Aorta (tissue), 5 donors: ENCODE measurements around the gene TMEM52B. TPM values are rescaled to one million over a fixed set of nuclear protein-coding genes. Genes with fewer than 3 reads are reported as not detected.
"Not testable (repeated sequence)": the region's sequence is repeated elsewhere in the genome, so short reads cannot be mapped to it uniquely, and the experiment has no call there.

Source experiments
- ATAC-seq: fragments of 200-7000 bp; cut with Tn5 transposase; one replicate; pipeline ENCODE4 v1.9.1; 2022; ENCODE audit warnings: moderate library complexity; ENCODE audit not compliant: low FRiP score
- DNase-seq, 2 donors: peaks; one replicate each; pipeline ENCODE4 v3.0.0-alpha.2; 2020
- H3K27ac ChIP-seq, 2 donors: one replicate each; pipeline ENCODE4 v1.5.1; 2013; ENCODE audit warnings: low read length in 2 of 2, mild to moderate bottlenecking in 2 of 2, moderate library complexity in 2 of 2, control low read depth in 1 of 2, inconsistent platforms in 1 of 2, low read depth in 1 of 2
- H3K27me3 ChIP-seq, 2 donors: one replicate each; pipeline ENCODE4 v1.6.1; 2013; ENCODE audit warnings: control low read depth in 1 of 2, low read length in 1 of 2, mild to moderate bottlenecking in 1 of 2, moderate library complexity in 1 of 2; ENCODE audit not compliant: insufficient read depth in 2 of 2, control insufficient read depth in 1 of 2
- H3K36me3 ChIP-seq, 2 donors: one replicate each; pipeline ENCODE4 v1.6.1; 2013; ENCODE audit warnings: control low read depth in 1 of 2, low read length in 1 of 2, mild to moderate bottlenecking in 1 of 2; ENCODE audit not compliant: insufficient read depth in 2 of 2, control insufficient read depth in 1 of 2
- H3K4me1 ChIP-seq, 2 donors: one replicate each; pipeline ENCODE4 v1.6.1; 2013; ENCODE audit warnings: low read length in 2 of 2, control low read depth in 1 of 2, mild to moderate bottlenecking in 1 of 2, moderate library complexity in 1 of 2; ENCODE audit not compliant: insufficient read depth in 2 of 2, control insufficient read depth in 1 of 2
- H3K4me3 ChIP-seq, 2 donors: one replicate each; pipeline ENCODE4 v1.5.1; 2013; ENCODE audit warnings: low read length in 2 of 2, control low read depth in 1 of 2, mild to moderate bottlenecking in 1 of 2
- H3K9me3 ChIP-seq: one replicate; pipeline ENCODE4 v1.6.1; 2013; ENCODE audit warnings: mild to moderate bottlenecking, low read length; ENCODE audit not compliant: control insufficient read depth
- WGBS, 2 donors: extraction: QIAGEN DNeasy Blood & Tissue Kit; methylation state at CpG; one replicate each; pipeline ENCODE4 v1.1.7; 2013; 5-methylcytosine and 5-hydroxymethylcytosine counted together
- intact Hi-C, 2 donors: fragments of 100-400 bp; cut with DNase I; formaldehyde crosslinking; loops; one replicate each; pipeline versions ENCODE4 v1.14.2 to v1.15.0; 2022
- polyA plus RNA-seq, 2 donors: library from polyadenylated mRNA; stranded (reverse); fragments of 200-250 nt; gene quantifications; one replicate each; pipeline ENCODE4 v1.2.3, GENCODE V29; 2013
- total RNA-seq, 2 donors: library from RNA; stranded (reverse); fragmentation: NEBNext Ultra II Directional; extraction: Animal tissue kit (Norgen Biotek cat#: 25700); gene quantifications; one replicate each; pipeline ENCODE4 v1.2.1, GENCODE V29; 2021
- donor health status: healthy with polysubstance abuse.
- donor health status: Bipolar disorder and iron deficiency.
- donor health status: DM: no; HTN: no; CAD: no.
- donor health status: DM: no; HTN: no; CAD: no.
- donor health status: DM: yes; HTN: yes; CAD: no.

TMEM52B gene
- total and polyA plus RNA-seq, 4 donors, result 0.05 to 0.63 (median 0.20) TPM

GRCh38 chr12:10218021-10218420 is 39.2 kb downstream of the TMEM52B start:
- H3K9me3 ChIP-seq, result no peaks in the 10 kb centered on the region
- no peak overlapping the region for H3K4me3 ChIP-seq
- peaks cover 0 to 3% of the 10 kb centered on the region in 2 donors for H3K4me1 ChIP-seq
- H3K27me3 ChIP-seq, result no peaks in the 10 kb centered on the region
- WGBS, 2 donors, result 92% methylated on average over 6 of the region's 6 CpGs
- H3K36me3 ChIP-seq, result peaks cover 5 to 12% of the 10 kb centered on the region in 2 donors
- intact Hi-C loops, result loop anchor here (10.0 kb wide), 3 partner anchors 147 to 1313 kb away; no protein-coding TSS in a partner anchor
- H3K27ac ChIP-seq, result no peak overlapping the region
- no peak for DNase-seq
- ATAC-seq, result no peak

DNA sequence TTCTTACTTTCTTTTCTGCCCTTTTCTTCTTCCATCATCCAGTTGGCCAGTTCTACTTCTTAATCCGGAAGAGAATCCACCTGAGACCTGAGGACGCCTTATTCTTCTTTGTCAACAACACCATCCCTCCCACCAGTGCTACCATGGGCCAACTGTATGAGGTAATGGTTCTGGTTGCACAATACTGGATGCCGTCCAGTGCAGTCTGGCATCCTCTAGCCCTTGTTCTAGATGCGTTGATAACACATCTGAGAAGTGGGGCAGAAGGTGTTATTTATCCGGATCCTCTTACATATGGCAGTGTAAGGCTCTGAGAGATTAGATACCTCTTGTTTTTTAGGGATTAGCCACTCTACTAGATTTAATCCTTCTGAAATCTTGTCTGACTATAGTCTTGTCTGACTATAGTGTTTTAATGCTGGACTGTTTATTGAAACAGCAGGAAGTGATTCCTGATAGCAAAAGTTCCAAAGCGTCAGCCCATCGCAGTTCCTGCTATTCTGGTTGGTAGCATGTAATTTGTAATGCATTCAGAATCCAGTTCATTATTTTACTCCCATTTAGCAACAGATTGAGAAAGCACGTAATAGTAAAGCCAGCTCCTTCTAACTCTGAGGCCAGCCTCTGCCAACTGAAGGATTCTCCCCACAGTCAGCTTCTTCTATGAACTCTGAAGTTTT is 41.7 kb downstream of the TMEM52B start:
- peak overlapping the region; percentile 54 to 67 for H3K27ac ChIP-seq

GRCh38 chr12:10221846-10222245 is 43.0 kb downstream of the TMEM52B start:
- no peaks in the 10 kb centered on the region for H3K9me3 ChIP-seq
- 95 to 98% methylated on average over 5 of the region's 5 CpGs for WGBS, 2 donors
- DNase-seq, result no peak
- peaks cover 0 to 3% of the 10 kb centered on the region in 2 donors for H3K4me1 ChIP-seq
- H3K27ac ChIP-seq, result no peak overlapping the region
- peaks cover 10 to 12% of the 10 kb centered on the region in 2 donors for H3K36me3 ChIP-seq
- intact Hi-C loops, result no loop called here
- no peak for ATAC-seq
- no peak overlapping the region for H3K4me3 ChIP-seq
- H3K27me3 ChIP-seq, result no peaks in the 10 kb centered on the region

More for the DNA sequence above, 41.7 kb downstream of the TMEM52B start:
- 14 to 18% methylated on average over 8 of the region's 8 CpGs for WGBS, 2 donors
- no peak overlapping the region for H3K4me3 ChIP-seq
- H3K9me3 ChIP-seq, result no peaks in the 10 kb centered on the region
- DNase-seq (peak; percentile 69 to 83), ATAC-seq (peak; percentile 92)
- intact Hi-C loops, result no loop called here
- peaks cover 10 to 12% of the 10 kb centered on the region in 2 donors for H3K36me3 ChIP-seq
- H3K27me3 ChIP-seq, result no peaks in the 10 kb centered on the region
- H3K4me1 ChIP-seq, result peaks cover 0 to 3% of the 10 kb centered on the region in 2 donors

GRCh38 chr12:10223208-10223607 is 44.4 kb downstream of the TMEM52B start:
- no peak overlapping the region for H3K4me3 ChIP-seq
- H3K27ac ChIP-seq, result no peak overlapping the region
- H3K9me3 ChIP-seq, result no peaks in the 10 kb centered on the region
- intact Hi-C loops, result no loop called here
- peaks cover 0 to 3% of the 10 kb centered on the region in 2 donors for H3K4me1 ChIP-seq
- no peak for ATAC-seq
- H3K36me3 ChIP-seq, result peaks cover 10 to 12% of the 10 kb centered on the region in 2 donors
- WGBS, 2 donors, result 82 to 84% methylated on average over 5 of the region's 5 CpGs
- no peak for DNase-seq
- no peaks in the 10 kb centered on the region for H3K27me3 ChIP-seq

- H3K27me3 ChIP-seq, intact Hi-C loops, H3K4me1 ChIP-seq, H3K9me3 ChIP-seq, ATAC-seq, DNase-seq, H3K27ac ChIP-seq, H3K4me3 ChIP-seq: not testable (repeated sequence)
- WGBS, 2 donors, result 93 to 96% methylated on average over 17 to 23 of the region's 26 CpGs
- H3K36me3 ChIP-seq, result peaks cover 10 to 12% of the 10 kb centered on the region in 2 donors
These were observed 46.6 kb downstream of the TMEM52B start for GRCh38 chr12:10225426-10225825.

GRCh38 chr12:10226086-10226485 is 47.3 kb downstream of the TMEM52B start:
- WGBS, 2 donors, result 93 to 94% methylated on average over 6 of the region's 6 CpGs
- Histone ChIP-seq H3K4me3 (no peak overlapping the region), H3K36me3 (peaks cover 10 to 12% of the 10 kb centered on the region in 2 donors), H3K27ac (no peak overlapping the region), H3K4me1 (no peaks in the 10 kb centered on the region), H3K9me3 (no peaks in the 10 kb centered on the region), H3K27me3 (no peaks in the 10 kb centered on the region)
- no peak for ATAC-seq
- no peak for DNase-seq
- intact Hi-C loops, result no loop called here

DNA sequence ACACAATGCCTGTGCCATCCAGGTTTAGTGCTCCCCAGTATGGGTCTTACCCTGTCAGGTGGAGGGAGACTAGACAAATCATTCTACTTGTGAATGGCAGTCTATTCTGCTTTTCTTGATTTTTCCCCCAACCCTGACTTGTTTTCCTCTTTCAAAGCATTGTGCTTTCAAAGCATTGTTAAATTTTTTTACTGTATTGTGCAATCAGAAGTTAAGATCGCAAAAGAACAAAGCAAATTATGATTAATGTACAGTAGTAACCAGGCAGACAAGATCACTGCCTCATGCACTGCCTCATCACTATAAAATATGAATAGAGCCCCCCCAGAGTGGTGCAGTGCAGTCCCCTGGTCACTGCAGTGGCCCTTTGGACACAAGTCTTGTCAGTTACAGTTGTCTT is 47.9 kb downstream of the TMEM52B start:
- DNase-seq, result no peak
- Histone ChIP-seq H3K27me3 (no peaks in the 10 kb centered on the region), H3K36me3 (peaks cover 9% of the 10 kb centered on the region in 2 donors), H3K9me3 (no peaks in the 10 kb centered on the region), H3K4me1 (no peaks in the 10 kb centered on the region), H3K27ac (no peak overlapping the region), H3K4me3 (no peak overlapping the region)
- 93 to 100% methylated on average over 1 of the region's 1 CpG for WGBS, 2 donors
- intact Hi-C loops, result no loop called here
- ATAC-seq, result no peak

- peaks cover under 1 to 5% of the 10 kb centered on the region in 2 donors for H3K36me3 ChIP-seq
- DNase-seq (no peak), ATAC-seq (no peak)
- no peaks in the 10 kb centered on the region for H3K27me3 ChIP-seq
- H3K4me1 ChIP-seq, result no peaks in the 10 kb centered on the region
- H3K4me3 ChIP-seq, result no peak overlapping the region
- no peak overlapping the region for H3K27ac ChIP-seq
- intact Hi-C loops, result no loop called here
- WGBS, 2 donors, result 66 to 75% methylated on average over 1 of the region's 1 CpG
- H3K9me3 ChIP-seq, result no peaks in the 10 kb centered on the region
These were observed 48.8 kb downstream of the TMEM52B start for GRCh38 chr12:10227648-10228047.

DNA sequence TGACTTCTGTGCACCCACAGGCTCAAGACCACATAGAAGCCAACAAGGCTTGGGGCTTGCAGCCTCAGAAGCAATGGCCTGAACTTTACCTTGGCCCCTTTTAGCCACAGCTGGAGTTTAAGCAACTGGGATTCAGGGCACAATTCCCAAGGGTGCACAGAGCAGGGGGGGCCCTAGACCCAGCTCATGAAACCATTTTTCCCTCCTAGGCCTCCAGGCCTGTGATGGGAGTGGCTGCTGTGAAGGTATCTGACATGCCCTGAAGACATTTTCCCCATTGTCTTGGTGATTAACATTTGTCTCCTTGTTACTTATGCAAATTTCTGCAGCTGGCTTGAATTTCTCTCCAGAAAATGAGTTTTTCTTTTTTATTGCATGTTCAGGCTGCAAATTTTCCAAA is 55.7 kb downstream of the TMEM52B start:
- intact Hi-C loops, result loop anchor here in 1 of 2 donors (2.0 kb wide), 1 partner anchor 328 kb away; no protein-coding TSS in a partner anchor
- H3K4me1 ChIP-seq, result no peaks in the 10 kb centered on the region
- H3K27me3 ChIP-seq, result no peaks in the 10 kb centered on the region
- no peak for ATAC-seq
- no peaks in the 10 kb centered on the region for H3K9me3 ChIP-seq
- no peak for DNase-seq
- H3K36me3 ChIP-seq, result peaks cover 0 to 1% of the 10 kb centered on the region in 2 donors
- H3K27ac ChIP-seq, result no peak overlapping the region
- no peak overlapping the region for H3K4me3 ChIP-seq
